Ovary (tissue), 9 donors: ENCODE measurements around the gene PEAK1. TPM values are rescaled to one million over a fixed set of nuclear protein-coding genes. Genes with fewer than 3 reads are reported as not detected.
"Not testable (repeated sequence)": the region's sequence is repeated elsewhere in the genome, so short reads cannot be mapped to it uniquely, and the experiment has no call there.

Experiments
- DNase-seq, 5 donors: peaks; one replicate each; pipeline ENCODE4 v3.0.0-alpha.2; 2019 to 2020
- H3K27ac ChIP-seq, 2 donors: fragments of 200-600 bp; one replicate each; pipeline versions ENCODE4 v1.5.1 to v1.8.0; 2019 to 2022
- H3K27me3 ChIP-seq: fragments of 200-600 bp; one replicate; pipeline ENCODE4 v1.8.0; 2022
- H3K36me3 ChIP-seq: fragments of 200-600 bp; sonication (generic); one replicate; pipeline ENCODE4 v1.5.1; 2019
- H3K4me1 ChIP-seq: one replicate; pipeline ENCODE4 v1.8.1; 2013; ENCODE audit warnings: mild to moderate bottlenecking, moderate library complexity; ENCODE audit not compliant: insufficient read depth
- H3K4me3 ChIP-seq: fragments of 200-600 bp; sonication (generic); one replicate; pipeline ENCODE4 v1.5.1; 2017
- H3K9me3 ChIP-seq, 2 donors: fragments of 200-600 bp in 1 of 2; sonication (generic) in 1 of 2; one replicate each; pipeline versions ENCODE4 v1.5.1 to v1.8.1; 2013 to 2019; ENCODE audit warnings: mild to moderate bottlenecking in 1 of 2, moderate library complexity in 1 of 2
- CTCF ChIP-seq, 3 donors: fragments of 450-650 bp in 2 of 3; fragments of 200-600 bp in 1 of 3; IDR thresholded peaks; one replicate each; pipeline versions ENCODE4 v1.5.1 to v1.8.0; 2016 to 2022; ENCODE audit warnings: antibody characterized with exemption in 3 of 3, mild to moderate bottlenecking in 1 of 3
- EP300 ChIP-seq: sonication (generic); formaldehyde crosslinking; IDR thresholded peaks from one replicate; pipeline ENCODE4 v1.6.1; 2017; ENCODE audit warnings: antibody characterized with exemption
- POLR2A ChIP-seq: fragments of 450-650 bp; IDR thresholded peaks from one replicate; pipeline ENCODE4 v1.6.1; 2017; ENCODE audit warnings: antibody characterized with exemption, mild to moderate bottlenecking, moderate library complexity
- WGBS, 3 donors: extraction: QIAGEN DNeasy Blood & Tissue Kit in 1 of 3; methylation state at CpG; one replicate each; pipeline versions ENCODE4 v1.1.5 to v1.1.7; 2013 to 2017; 5-methylcytosine and 5-hydroxymethylcytosine counted together
- intact Hi-C, 4 donors: fragments of 100-400 bp; cut with DNase I; formaldehyde crosslinking; loops; one replicate each; pipeline versions ENCODE4 v1.11.0 to v1.15.1; 2022 to 2023
- polyA plus RNA-seq, 2 donors: library from polyadenylated mRNA; stranded (reverse); fragments of 200-250 nt in 1 of 2; fragments of 350-450 nt in 1 of 2; fragmentation: Illumina TruSeq in 1 of 2; extraction: RNeasy Lipid Tissue Mini Kit (QIAGEN cat#74804) in 1 of 2; gene quantifications; one replicate each; pipeline ENCODE4 v1.2.3, GENCODE V29; 2013 to 2014
- total RNA-seq, 7 donors: library from RNA; depleted of rRNA in 2 of 7; stranded (reverse); fragments of >200 nt in 2 of 7; fragmentation: NEBNext Ultra II Directional in 3 of 7; extraction: Animal tissue kit (Norgen Biotek cat#: 25700) in 3 of 7; gene quantifications; one replicate each; pipeline versions ENCODE4 v1.1.0 to v1.2.4, GENCODE V29; 2016 to 2023
- donor health status: DM: no; HTN: no; CAD: no; lungs with moderate emphysema.
- donor health status: DM: no; HTN: no; CAD: no.
- donor health status: Bipolar disorder and iron deficiency.
- donor health status: DM: yes; HTN: yes; CAD: no.
- donor health status: DM: no; HTN: no; CAD: no.
- donor health status: DM: yes; HTN: yes; CAD: no.

The PEAK1 gene
- total and polyA plus RNA-seq, 9 donors, result 6.6 to 48.4 (median 41.4) TPM

- intact Hi-C loops, result no loop called here
- Histone ChIP-seq H3K4me1 (no peaks in the 10 kb centered on the region), H3K9me3 (no peaks in the 10 kb centered on the region), H3K27ac (no peak overlapping the region), H3K4me3 (no peak overlapping the region), H3K36me3 (no peaks in the 10 kb centered on the region), H3K27me3 (no peaks in the 10 kb centered on the region)
- 72 to 89% (median 81%) methylated on average over 3 of the region's 3 CpGs for WGBS, 3 donors
- TF ChIP-seq POLR2A (no peak), EP300 (no peak), CTCF (IDR thresholded peaks at IDR 0.05) (no peak)
- DNase-seq, result no peak
Observed at GRCh38 chr15:77276096-77276495, 143.8 kb downstream of the PEAK1 start.

GRCh38 chr15:77273136-77273535, 146.8 kb downstream of the PEAK1 start:
- DNase-seq, H3K4me1 ChIP-seq, H3K27me3 ChIP-seq, intact Hi-C loops, H3K27ac ChIP-seq, H3K4me3 ChIP-seq, H3K9me3 ChIP-seq, H3K36me3 ChIP-seq: not testable (repeated sequence)

- no peaks in the 10 kb centered on the region for H3K27me3 ChIP-seq
- H3K9me3 ChIP-seq, result peaks cover 0 to 3% of the 10 kb centered on the region in 2 donors
- no peak for TF ChIP-seq POLR2A
- TF ChIP-seq CTCF (IDR thresholded peaks at IDR 0.05), result no peak
- TF ChIP-seq EP300, result no peak
- H3K36me3 ChIP-seq, result no peaks in the 10 kb centered on the region
- no peak overlapping the region for H3K4me3 ChIP-seq
- DNase-seq, result no peak
- intact Hi-C loops, result no loop called here
- 91 to 95% (median 93%) methylated on average over 5 of the region's 5 CpGs for WGBS, 3 donors
- H3K4me1 ChIP-seq, result no peaks in the 10 kb centered on the region
- H3K27ac ChIP-seq, result no peak overlapping the region
Observed at GRCh38 chr15:77266708-77267386, 153.1 kb downstream of the PEAK1 start.

- Histone ChIP-seq H3K36me3 (no peaks in the 10 kb centered on the region), H3K27ac (no peak overlapping the region), H3K27me3 (no peaks in the 10 kb centered on the region), H3K4me1 (no peaks in the 10 kb centered on the region), H3K9me3 (no peaks in the 10 kb centered on the region), H3K4me3 (no peak overlapping the region)
- 64 to 73% (median 69%) methylated on average over 2 of the region's 2 CpGs for WGBS, 3 donors
- intact Hi-C loops, result no loop called here
- no peak for DNase-seq
- TF ChIP-seq POLR2A, result no peak
- TF ChIP-seq EP300, result no peak
- no peak for TF ChIP-seq CTCF (IDR thresholded peaks at IDR 0.05)
Observed at GRCh38 chr15:77255385-77255784, 164.5 kb downstream of the PEAK1 start.

- TF ChIP-seq POLR2A (no peak), EP300 (no peak), CTCF (IDR thresholded peaks at IDR 0.05) (no peak)
- 95 to 97% (median 96%) methylated on average over 2 of the region's 2 CpGs for WGBS, 3 donors
Observed at GRCh38 chr15:77251662-77252061, 168.2 kb downstream of the PEAK1 start.

More at GRCh38 chr15:77251662-77252061, 168.2 kb downstream of the PEAK1 start:
- Histone ChIP-seq H3K36me3 (no peaks in the 10 kb centered on the region), H3K27me3 (no peaks in the 10 kb centered on the region), H3K27ac (no peak overlapping the region), H3K4me3 (no peak overlapping the region), H3K9me3 (no peaks in the 10 kb centered on the region), H3K4me1 (no peaks in the 10 kb centered on the region)
- DNase-seq, result no peak
- intact Hi-C loops, result no loop called here
